GM18907 (cell line): ENCODE data around the gene DNAH9.
A peak's percentile ranks its signal among the peaks of the same experiment; 100 is the strongest.

Experiments
- ATAC-seq: cut with Tn5 transposase; IDR thresholded peaks from one replicate; pipeline ENCODE4 v1.9.1; 2021; ENCODE audit warnings: mild to moderate bottlenecking, moderate library complexity; ENCODE audit not compliant: unreplicated experiment

Gene DNAH9

GRCh38 chr17:11644265-11645212 lies 46.3 kb downstream of the DNAH9 start:
- peak; percentile 68 for ATAC-seq

DNA sequence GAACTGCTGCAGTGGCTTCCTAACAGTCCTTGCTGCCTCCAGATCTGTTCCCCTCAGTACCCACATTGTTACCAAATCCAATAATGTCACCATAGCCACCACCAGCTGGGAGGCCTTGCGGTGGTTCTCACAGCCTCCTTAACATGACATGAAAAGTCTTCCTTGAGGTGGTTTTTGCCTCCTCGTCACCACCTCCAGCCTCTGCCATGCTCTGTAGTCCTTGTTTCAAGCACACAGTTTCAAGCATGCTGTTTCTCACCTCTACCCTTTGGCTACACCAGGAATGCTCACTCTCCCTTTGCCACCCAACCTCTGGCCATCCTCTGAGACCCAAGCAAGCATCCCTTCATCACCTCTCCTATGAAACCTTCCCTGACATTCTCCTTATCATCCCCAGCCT lies 47.2 kb downstream of the DNAH9 start:
- no peak for ATAC-seq

DNA sequence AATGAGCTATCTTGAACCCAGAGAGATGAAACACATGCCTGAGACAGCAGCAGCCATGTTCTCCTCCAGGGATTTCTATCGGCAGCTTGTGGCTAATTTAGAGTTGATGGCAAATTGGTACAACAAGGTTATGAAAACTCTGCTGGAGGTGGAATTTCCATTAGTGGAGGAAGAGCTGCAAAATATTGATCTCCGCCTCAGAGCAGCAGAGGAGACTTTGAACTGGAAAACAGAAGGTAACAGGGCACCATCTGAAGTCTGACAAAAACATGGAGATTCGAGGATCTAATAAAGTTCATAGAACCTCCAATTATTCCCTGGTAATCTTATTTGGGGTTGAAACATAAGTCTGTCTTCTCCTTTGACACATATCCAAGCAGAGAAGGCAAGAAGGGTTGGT lies 52.8 kb downstream of the DNAH9 start:
- no peak for ATAC-seq

DNA sequence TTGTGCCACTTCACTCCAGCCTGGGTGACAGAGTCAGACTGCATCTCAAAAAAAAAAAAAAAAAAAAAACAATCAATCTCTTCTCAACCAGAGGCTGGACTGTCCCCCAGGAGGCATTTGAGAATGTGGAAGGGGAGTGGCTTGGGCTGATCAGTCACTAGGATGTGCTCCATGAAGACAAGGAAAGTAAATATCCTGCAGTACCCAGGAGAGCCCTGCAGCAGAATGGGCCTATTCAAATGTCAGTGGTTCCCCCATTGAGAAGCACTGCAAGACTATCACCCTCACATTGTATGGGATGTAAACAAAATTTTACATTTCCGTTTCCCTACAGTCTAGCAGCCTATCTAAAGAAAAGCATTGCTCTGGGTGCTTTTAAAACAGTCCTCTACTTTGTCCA lies 70.3 kb downstream of the DNAH9 start:
- no peak for ATAC-seq

GRCh38 chr17:11671126-11671525 lies 72.9 kb downstream of the DNAH9 start:
- no peak for ATAC-seq

GRCh38 chr17:11682646-11683045 lies 84.4 kb downstream of the DNAH9 start:
- no peak for ATAC-seq

- ATAC-seq = no peak
Observed at GRCh38 chr17:11690681-11691080, 92.4 kb downstream of the DNAH9 start.

GRCh38 chr17:11692688-11693087 lies 94.4 kb downstream of the DNAH9 start:
- no peak for ATAC-seq

GRCh38 chr17:11693284-11693683 lies 95.0 kb downstream of the DNAH9 start:
- no peak for ATAC-seq

DNA sequence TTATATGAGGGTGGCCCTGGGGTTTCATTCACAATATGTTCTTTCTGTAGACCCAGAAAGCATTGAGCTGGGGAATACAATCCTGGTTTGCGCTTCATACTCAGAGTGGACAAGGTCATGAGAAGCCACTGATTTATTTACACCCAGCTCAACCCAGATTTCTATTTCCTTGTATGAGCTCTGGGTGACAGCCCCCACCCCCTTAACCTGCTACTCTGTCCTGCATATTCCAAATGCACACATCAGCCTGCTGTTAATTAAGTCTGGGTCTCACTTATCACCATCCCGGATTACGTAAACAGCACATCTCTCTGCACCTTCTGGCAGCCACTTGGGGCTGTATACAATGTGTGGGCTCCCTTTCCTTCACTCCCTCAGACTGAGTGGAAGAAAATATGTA lies 102.4 kb downstream of the DNAH9 start:
- ATAC-seq = no peak

GRCh38 chr17:11701911-11702310 lies 103.6 kb downstream of the DNAH9 start:
- no peak for ATAC-seq

DNA sequence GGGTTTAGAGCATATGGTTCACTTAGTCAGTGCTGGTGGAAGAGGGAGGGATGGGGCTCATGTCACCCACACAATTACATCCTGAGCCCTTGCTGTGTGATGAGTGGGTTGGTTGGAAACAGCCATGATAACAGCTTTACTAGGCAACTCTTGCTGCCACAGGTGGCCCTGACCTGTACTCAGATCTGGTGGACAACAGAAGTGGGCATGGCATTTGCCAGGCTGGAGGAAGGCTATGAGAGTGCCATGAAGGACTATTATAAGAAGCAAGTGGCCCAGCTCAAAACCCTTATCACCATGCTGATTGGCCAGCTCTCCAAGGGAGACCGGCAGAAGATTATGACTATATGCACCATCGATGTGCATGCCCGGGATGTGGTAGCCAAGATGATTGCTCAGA lies 105.8 kb downstream of the DNAH9 start:
- ATAC-seq = no peak

DNA sequence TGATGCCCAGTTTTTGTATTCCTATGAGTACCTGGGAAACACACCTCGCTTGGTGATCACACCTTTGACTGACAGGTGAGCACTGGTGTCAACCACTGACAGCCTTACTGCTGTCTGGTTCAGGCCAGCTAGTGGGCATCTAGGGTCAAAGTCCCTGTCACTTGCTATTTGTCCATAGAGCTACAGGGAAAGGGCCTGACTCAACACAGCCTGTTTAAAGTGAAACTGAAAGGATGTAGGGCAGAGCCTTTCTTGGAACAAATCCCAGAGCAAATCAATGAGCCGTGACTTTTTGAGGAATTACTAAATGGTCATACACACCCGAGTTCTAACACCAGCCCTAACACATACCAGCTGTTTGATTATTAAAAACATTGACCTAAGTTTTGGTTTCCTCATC lies 106.8 kb downstream of the DNAH9 start:
- no peak for ATAC-seq

DNA sequence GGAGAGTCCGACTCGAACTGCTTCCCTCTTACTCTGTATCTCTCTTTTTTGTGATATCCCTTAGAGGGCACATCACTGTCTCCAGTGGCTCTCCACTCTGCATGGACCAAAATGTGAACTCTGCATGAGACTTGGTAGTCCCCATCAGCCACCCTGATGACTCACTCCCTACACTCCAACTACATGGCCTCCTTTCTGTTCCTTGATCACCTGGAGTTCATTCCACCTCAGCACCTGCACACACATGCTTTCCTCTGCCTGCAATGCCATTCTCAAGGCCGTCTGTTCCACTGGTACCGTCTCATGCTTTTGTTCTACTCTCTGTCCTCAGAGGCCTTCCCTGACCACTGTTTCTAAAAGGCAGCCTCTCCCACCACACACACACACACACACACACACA lies 109.3 kb downstream of the DNAH9 start:
- ATAC-seq = no peak

DNA sequence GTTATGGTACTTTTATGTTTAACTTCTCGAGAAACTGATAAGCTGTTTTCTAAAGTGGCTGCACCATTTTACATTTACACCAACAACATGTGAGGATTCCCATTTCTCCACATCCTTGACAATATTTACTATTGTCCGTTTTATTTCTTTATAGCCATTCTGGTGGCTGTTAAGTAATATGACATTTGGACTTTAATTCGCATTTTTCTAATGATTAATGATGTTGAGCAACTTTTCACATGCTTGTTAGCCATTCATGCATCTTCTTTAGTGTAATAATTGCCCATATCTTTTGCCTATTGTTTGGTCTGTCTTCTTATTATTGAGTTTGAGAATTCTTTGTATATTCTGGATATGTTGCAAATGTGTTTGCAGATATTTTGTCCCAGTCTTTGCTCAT lies 114.2 kb downstream of the DNAH9 start:
- no peak for ATAC-seq

DNA sequence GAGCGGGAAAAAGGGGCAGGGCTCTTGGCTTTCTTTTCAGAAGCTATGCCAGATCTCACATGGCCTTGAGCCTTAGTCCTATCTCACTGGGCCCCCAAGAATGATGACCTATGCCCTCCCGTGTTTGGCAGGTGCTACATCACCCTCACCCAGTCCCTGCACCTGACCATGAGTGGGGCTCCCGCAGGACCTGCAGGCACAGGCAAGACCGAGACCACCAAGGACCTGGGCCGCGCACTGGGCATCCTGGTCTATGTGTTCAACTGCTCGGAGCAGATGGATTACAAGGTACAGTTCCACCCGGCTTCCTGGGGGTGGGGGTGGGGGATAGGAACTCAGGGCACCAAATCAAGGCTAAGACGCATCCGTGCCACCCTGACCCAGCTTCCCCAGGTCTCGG lies 120.9 kb downstream of the DNAH9 start:
- no peak for ATAC-seq

DNA sequence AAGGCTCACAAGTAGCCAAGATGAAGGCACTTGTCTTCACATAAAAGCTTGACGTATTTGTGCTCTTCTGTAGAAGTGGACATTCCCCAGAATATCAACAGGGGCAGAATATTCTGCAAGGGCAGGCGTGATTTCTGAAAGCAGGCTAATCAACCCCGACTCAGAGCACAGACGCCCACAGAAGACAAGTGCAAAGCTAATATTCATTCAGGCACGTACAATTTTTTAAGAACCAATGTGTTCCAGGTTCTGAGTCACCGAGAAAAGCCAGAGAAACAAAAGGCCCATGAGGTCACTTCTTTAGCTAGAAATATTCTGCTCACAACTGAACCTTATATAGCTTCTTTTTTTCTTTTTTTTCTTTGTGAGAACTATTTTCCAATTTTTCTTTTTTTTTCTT lies 121.6 kb downstream of the DNAH9 start:
- no peak for ATAC-seq

DNA sequence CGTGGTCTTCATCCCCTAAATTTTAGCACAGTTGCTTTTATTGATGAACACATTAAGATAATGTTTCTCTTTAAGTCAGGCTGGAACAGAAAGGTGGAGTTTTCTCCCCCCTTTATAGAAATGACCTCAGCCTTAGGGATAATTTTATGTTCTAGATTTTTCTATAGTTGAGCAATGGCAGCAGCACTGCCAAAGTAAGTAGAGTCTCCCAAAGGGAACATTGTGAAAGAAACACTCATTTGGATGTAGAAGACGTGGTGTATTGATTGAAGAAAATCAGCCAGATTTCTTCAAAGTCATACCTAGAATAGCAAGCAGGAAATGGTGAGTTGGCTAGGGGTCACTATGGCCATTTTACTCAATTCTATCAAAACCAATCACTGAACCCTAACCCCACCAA lies 122.5 kb downstream of the DNAH9 start:
- no peak for ATAC-seq

DNA sequence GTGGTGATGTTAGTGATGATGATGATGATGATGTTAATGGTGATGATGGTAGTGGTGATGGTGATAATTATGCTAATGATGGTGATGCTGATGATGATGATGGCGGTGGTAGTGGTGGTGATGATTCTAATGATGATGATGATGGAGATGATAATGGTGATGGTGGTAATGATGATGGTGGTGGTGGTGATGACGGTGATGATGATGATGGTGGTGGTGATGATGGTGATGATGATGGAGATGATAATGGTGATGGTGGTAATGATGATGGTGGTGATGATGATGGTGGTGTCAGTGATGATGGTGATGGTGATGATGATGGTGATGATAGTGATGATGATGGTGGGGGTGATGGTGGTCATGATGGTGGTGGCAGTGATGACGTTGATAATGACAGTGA lies 132.5 kb downstream of the DNAH9 start:
- ATAC-seq = no peak

GRCh38 chr17:11736613-11737312 lies 138.5 kb downstream of the DNAH9 start:
- ATAC-seq = no peak

DNA sequence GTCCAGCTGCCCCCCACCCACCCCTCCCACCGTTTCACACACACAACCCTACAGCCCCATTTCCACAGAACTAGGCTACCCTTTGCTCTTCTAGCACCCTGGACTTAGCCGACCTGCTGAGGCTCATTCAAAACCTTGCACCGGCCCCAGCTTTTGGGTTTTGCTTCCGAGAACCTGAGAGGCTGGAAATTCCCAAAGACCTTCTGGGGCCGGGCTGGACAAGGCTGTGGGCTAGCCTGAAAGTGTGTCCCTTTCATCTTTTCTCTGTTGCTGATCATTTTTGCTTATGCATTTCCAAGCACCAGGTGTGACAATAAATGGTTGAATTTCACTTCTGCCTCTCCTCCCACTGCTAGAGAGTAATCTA lies 139.0 kb downstream of the DNAH9 start:
- ATAC-seq = no peak

DNA sequence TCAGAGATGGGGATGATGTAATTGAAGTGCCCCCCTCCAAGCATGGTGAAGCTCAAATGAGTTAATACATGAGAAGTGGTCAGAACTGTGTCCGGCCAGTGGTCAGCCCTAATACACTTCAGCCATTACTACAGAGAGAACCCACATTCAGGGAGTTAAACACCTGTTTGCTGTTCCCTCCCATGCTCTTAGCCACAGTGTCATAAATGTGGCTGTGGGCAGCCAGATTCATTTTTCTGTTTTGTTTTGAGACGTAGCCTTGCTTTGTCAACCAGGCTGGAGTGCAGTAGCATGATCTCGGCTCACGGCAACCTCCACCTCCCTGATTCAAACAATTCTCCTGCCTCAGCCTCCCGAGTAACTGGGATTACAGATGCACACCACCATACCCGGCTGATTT lies 139.9 kb downstream of the DNAH9 start:
- no peak for ATAC-seq
